Endometrium (tissue), 2 donors: ENCODE measurements around the gene SMCO4.
"Not testable (repeated sequence)": the region's sequence is repeated elsewhere in the genome, so short reads cannot be mapped to it uniquely, and the experiment has no call there.

Source experiments
- FAIRE-seq: peaks from 2 replicates; lab custom pipeline; 2012; peaks lifted over from hg19 to GRCh38; lab: Jason Lieb, UNC
- donor health status: control.
- donor health status: control.

Gene SMCO4

DNA sequence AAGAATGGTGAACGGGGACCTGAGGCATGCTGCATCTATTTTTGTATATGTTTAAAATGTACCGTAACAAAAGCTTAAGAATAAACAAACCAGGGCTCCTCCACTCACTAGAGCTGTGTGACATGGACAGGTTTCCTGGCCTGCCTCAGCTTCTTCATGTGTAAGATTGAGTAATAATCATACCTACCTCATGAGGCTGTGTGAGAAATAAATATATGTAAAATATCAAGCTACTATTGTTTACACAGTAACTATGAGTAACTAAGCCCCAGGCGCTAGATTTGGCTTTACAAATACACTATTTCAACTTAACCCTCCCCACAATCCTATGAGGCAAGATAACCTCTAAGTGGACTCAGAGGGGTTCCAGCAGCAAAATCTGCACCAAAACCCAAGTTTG lies 66.4 kb downstream of the SMCO4 start:
- FAIRE-seq: no peak

DNA sequence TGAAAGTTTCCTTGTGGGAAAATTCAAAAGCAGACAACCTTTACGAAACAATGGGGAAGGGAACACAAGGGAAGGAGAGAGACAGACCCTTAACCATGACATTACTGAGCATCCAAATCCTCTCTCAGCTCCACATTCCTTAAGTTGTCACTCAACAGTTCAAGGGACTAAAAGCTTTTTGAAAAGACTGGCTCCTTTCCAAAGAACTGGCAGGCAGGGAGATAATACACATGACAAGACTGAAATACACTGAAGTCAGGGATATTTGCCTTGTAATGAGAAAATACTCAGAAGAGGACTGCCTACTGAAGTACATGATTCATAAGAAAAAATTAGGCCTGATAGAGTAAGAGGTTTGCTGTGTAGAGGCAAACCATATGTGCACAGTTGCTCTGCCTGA lies 69.1 kb downstream of the SMCO4 start:
- no peak for FAIRE-seq

DNA sequence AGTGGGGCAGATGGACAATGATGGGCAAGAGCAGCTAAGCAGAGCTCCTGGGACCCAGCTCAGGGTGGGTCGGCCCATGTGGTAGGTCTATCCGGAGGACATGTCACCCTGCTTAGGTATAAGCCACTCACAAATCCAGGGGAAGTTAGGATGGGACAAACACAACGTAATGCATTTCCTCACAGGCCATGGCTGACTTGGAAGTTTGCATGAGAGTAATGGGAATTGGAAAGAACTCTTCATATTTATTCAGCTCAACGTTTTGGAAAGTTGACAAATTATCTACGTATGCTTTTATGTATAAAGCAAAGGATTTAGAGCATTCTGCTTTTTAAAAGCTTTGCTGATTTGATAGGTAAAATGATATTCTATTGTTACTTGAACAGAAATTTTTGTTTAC lies 74.9 kb downstream of the SMCO4 start:
- FAIRE-seq: no peak

DNA sequence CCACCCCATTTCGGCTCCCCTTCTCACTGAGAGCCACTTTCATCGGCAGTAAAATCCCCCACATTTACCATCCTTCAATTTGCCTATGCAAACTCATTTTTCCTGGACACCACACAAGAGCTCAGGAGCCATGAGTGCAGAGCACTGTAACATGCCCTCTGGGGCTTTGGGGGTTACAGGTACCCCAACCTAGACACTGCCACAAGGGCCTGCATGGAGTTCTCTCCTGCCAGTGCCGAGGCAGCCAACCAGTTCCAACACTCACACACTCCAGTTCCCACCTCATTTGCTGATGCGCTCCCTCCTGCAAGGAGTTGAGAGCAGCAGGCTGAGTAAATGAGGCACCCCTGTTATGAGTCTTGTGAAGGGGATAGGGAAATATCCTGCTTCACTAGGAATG lies 76.1 kb downstream of the SMCO4 start:
- FAIRE-seq: no peak

DNA sequence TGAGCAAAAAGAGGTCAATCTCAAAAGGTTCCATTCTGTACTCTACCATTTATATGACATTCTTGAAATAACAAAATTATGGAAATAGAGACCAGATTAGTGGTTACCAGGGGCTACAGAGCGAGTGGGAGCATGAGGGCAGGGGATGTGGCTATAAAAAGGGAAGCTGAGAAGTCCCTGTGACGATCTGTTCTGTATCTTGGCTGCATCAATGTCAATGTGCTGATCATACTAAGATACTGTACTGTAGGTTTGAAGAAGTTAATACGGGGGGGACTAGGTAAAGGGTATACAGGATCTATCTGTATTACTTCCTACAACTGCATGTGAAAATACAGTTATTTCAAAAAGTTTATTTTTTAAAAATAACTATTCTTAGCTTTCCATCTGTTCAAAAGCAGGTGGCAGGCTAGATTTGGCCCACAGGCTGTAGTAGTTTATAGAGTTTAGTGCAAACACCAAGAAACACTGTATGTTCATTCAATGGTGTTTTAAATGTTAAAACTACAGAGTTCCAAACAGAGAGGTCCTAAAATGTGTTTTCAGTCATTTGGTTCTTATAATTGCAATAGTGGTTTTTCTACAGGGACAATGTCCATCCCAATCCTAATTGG lies 78.2 kb downstream of the SMCO4 start:
- FAIRE-seq: no peak

DNA sequence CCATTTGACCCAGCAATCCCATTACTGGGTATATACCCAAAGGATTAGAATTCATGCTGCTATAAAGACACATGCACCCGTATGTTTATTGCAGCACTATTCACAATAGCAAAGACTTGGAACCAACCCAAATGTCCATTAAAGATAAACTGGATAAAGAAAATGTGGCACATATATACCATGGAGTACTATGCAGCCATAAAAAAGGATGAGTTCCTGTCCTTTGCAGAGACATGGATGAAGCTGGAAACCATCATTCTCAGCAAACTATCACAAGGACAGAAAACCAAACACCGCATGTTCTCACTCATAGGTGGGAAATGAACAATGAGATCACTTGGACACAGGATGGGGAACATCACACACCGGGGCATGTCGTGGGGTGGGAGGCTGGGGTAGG lies 79.5 kb downstream of the SMCO4 start:
- FAIRE-seq: not testable (repeated sequence)

- no peak for FAIRE-seq
Measured at GRCh38 chr11:93458286-93458685, 84.9 kb downstream of the SMCO4 start.

DNA sequence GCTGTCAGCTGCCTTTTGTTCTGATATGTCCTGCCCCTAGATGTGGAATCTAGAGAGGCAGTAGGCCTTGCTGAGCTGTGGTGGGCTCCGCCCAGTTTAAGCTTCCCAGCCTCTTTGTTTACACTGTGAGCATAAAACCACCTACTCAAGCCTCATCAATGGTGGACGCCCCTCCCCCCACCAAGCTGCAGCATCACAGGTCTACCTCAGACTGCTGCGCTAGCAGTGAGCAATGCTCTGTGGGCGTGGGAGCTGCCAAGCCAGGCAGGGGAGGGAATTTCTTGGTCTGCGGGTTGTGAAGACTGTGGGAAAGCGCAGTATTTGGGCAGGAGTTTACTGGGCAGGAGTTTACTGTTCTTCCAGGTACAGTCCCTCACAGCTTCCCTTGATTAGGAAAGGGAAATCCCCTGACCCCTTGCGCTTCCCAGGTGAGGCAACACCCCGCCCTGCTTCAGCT lies 98.5 kb downstream of the SMCO4 start:
- FAIRE-seq: no peak

DNA sequence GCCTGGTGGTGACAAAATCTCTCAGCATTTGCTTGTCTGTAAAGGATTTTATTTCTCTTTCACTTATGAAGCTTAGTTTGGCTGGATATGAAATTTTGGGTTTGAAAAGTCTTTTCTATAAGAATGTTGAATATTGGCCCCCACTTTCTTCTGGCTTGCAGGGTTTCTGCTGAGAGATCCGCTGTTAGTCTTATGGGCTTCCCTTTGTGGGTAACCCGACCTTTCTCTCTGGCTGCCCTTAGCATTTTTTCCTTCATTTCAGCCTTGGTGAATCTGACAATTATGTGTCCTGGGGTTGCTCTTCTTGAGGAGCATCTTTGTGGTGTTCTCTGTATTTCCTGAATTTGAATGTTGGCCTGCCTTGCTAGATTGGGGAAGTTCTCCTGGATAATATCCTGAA lies 100.0 kb downstream of the SMCO4 start:
- not testable (repeated sequence) for FAIRE-seq

DNA sequence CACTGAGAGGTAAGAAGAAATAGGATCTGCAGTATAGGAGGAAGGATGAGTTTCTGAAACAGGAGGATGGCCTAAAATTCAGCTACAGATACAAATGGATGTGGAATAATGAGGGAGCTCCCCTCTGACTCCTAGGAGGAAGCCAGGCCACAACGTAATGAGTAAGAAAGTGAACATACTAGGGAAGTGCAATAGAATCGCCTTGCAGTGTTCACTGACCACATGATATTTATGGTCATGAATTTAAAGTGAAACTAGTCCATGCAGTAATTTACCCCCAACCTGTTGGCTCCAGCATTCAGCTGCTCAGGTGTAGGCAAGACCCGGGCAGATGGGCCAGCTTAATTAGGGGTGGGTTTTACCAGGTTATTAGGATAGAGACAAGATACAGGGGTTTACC lies 110.9 kb downstream of the SMCO4 start:
- FAIRE-seq: no peak
